Ectodermal cell (in vitro differentiated cells): ENCODE results near the gene MRPL21.
A peak's percentile ranks its signal among the peaks of the same experiment; 100 is the strongest.

Experiments used
- H3K27ac ChIP-seq: 2 replicates; pipeline ENCODE4 v1.7.0; 2013; ENCODE audit warnings: mild to moderate bottlenecking, low read depth, low read length; ENCODE audit not compliant: insufficient read depth, poor library complexity, severe bottlenecking
- H3K27me3 ChIP-seq: 2 replicates; pipeline ENCODE4 v1.7.0; 2013; ENCODE audit warnings: mild to moderate bottlenecking, low read length; ENCODE audit not compliant: insufficient read depth, control insufficient read depth, poor library complexity, severe bottlenecking
- H3K36me3 ChIP-seq: one replicate; pipeline ENCODE4 v1.7.0; 2013; ENCODE audit warnings: low read length; ENCODE audit not compliant: control insufficient read depth, insufficient read depth
- H3K4me1 ChIP-seq: one replicate; pipeline ENCODE4 v1.7.0; 2013; ENCODE audit warnings: low read length; ENCODE audit not compliant: control insufficient read depth, insufficient read depth
- H3K4me3 ChIP-seq: 2 replicates; pipeline ENCODE4 v1.7.0; 2013; ENCODE audit warnings: low read depth, low read length, control low read depth; ENCODE audit not compliant: insufficient read depth
- H3K9me3 ChIP-seq: 2 replicates; pipeline ENCODE4 v1.7.0; 2013; ENCODE audit warnings: mild to moderate bottlenecking, low read length, moderate library complexity; ENCODE audit not compliant: control insufficient read depth
- WGBS, 2 experiments: methylation state at CpG; one replicate each; pipeline ENCODE4 v1.1.7; 2013; ENCODE audit warnings: missing lambda C conversion rate in 2 of 2; 5-methylcytosine and 5-hydroxymethylcytosine counted together

Gene MRPL21

GRCh38 chr11:68841718-68842426 lies 61.8 kb downstream of the MRPL21 start, which contains the start of gene CPT1A:
CPT1A (minus strand) TSS chr11:68841916; CDS start chr11:68815474, 26,442 bp downstream.
- Histone ChIP-seq H3K27me3 (peaks cover 77% of the 10 kb centered on the region), H3K36me3 (no peaks in the 10 kb centered on the region), H3K4me3 (peak within 1 kb of the TSS; percentile 29), H3K9me3 (no peaks in the 10 kb centered on the region), H3K27ac (no peak within 1 kb of the TSS), H3K4me1 (peaks cover 34% of the 10 kb centered on the region)
- WGBS, 2 experiments = 8 to 9% methylated on average over 82 of the region's 82 CpGs
